Measurements from ENCODE around the gene RHBDL1. TPM values are rescaled to one million over a fixed set of nuclear protein-coding genes. Genes with fewer than 3 reads are reported as not detected.
A peak's percentile ranks its signal among the peaks of the same experiment; 100 is the strongest.

The RHBDL1 gene
- total RNA-seq, 1 experiment from 2014 or later, result 0.80 TPM

- DNase-seq (ENCODE audit: low read depth), result peak; percentile 92
Observed at GRCh38 chr16:636206-637080, 39.0 kb upstream of the RHBDL1 start, which contains the start of gene METTL26. Gene METTL26 (minus strand): TSS chr16:636305. CDS start chr16:636290, 15 bp downstream.

- DNase-seq (ENCODE audit: low read depth), result peak; percentile 82
Observed at GRCh38 chr16:637081-638018, 38.1 kb upstream of the RHBDL1 start.

- no peak for DNase-seq (ENCODE audit: low read depth)
Observed at GRCh38 chr16:638034-638543, 37.4 kb upstream of the RHBDL1 start.

- DNase-seq (ENCODE audit: low read depth), result no peak
Observed at GRCh38 chr16:638836-639235, 36.6 kb upstream of the RHBDL1 start.

GRCh38 chr16:640614-641013 lies 34.9 kb upstream of the RHBDL1 start:
- DNase-seq (ENCODE audit: low read depth), result no peak

- peak; percentile 71 for DNase-seq (ENCODE audit: low read depth)
Observed at GRCh38 chr16:641326-642188, 33.9 kb upstream of the RHBDL1 start, which contains the start of gene MCRIP2. Gene MCRIP2 (plus strand): TSS chr16:641828. CDS start chr16:641992, 164 bp downstream.

GRCh38 chr16:642189-643049 lies 33.1 kb upstream of the RHBDL1 start:
- no peak for DNase-seq (ENCODE audit: low read depth)

GRCh38 chr16:643050-643368 lies 32.5 kb upstream of the RHBDL1 start:
- DNase-seq (ENCODE audit: low read depth), result no peak

GRCh38 chr16:644556-644955 lies 30.9 kb upstream of the RHBDL1 start:
- DNase-seq (ENCODE audit: low read depth), result no peak

GRCh38 chr16:645852-646678 lies 29.4 kb upstream of the RHBDL1 start:
- DNase-seq (ENCODE audit: low read depth), result no peak

GRCh38 chr16:646679-647172 lies 28.7 kb upstream of the RHBDL1 start:
- DNase-seq (ENCODE audit: low read depth), result no peak

GRCh38 chr16:647173-647902 lies 28.1 kb upstream of the RHBDL1 start:
- DNase-seq (ENCODE audit: low read depth), result no peak

- DNase-seq (ENCODE audit: low read depth), result peak; percentile 51
Observed at GRCh38 chr16:648071-648780, 27.2 kb upstream of the RHBDL1 start.

- peak; percentile 85 for DNase-seq (ENCODE audit: low read depth)
Observed at GRCh38 chr16:648781-649589, 26.5 kb upstream of the RHBDL1 start, which contains the start of gene WDR90. Gene WDR90 (plus strand): TSS chr16:649365. CDS start chr16:649417, 52 bp downstream.

GRCh38 chr16:649631-650030 lies 25.8 kb upstream of the RHBDL1 start:
- no peak for DNase-seq (ENCODE audit: low read depth)

- DNase-seq (ENCODE audit: low read depth), result no peak
Observed at GRCh38 chr16:651844-652243, 23.6 kb upstream of the RHBDL1 start.
